D721Med (cell line): Measurements from ENCODE around the gene C11orf86.
"Not testable (repeated sequence)": the region's sequence is repeated elsewhere in the genome, so short reads cannot be mapped to it uniquely, and the experiment has no call there.

ENCODE experiments used
- DNase-seq: peaks from one replicate; pipeline ENCODE4 v3.0.0; 2011; ENCODE audit warnings: low spot score; ENCODE audit not compliant: insufficient read length
- FAIRE-seq: peaks from 2 replicates; lab custom pipeline; 2011; peaks lifted over from hg19 to GRCh38; lab: Jason Lieb, UNC
- CTCF ChIP-seq: IDR thresholded peaks from 2 replicates; pipeline ENCODE4 v1.5.1; 2012; ENCODE audit warnings: mild to moderate bottlenecking, control low read depth; ENCODE audit not compliant: insufficient read depth; ENCODE audit errors: missing control alignments

The C11orf86 gene

GRCh38 chr11:66992041-66992440, 16.9 kb downstream of the C11orf86 start:
- FAIRE-seq (no peak), DNase-seq (no peak)
- TF ChIP-seq CTCF = no peak

- TF ChIP-seq CTCF = no peak
- FAIRE-seq (no peak), DNase-seq (no peak)
These were observed 21.6 kb downstream of the C11orf86 start for GRCh38 chr11:66996609-66997273.

- DNase-seq (no peak), FAIRE-seq (no peak)
- no peak for TF ChIP-seq CTCF
These were observed 24.5 kb downstream of the C11orf86 start for GRCh38 chr11:66999555-66999954.

GRCh38 chr11:67001332-67001731, 26.2 kb downstream of the C11orf86 start:
- FAIRE-seq (no peak), DNase-seq (no peak)
- TF ChIP-seq CTCF = no peak

- no peak for TF ChIP-seq CTCF
- DNase-seq = no peak
- no peak for FAIRE-seq
These were observed 27.3 kb downstream of the C11orf86 start for GRCh38 chr11:67002297-67002913.

GRCh38 chr11:67002921-67003411, 27.9 kb downstream of the C11orf86 start:
- FAIRE-seq = no peak
- no peak for TF ChIP-seq CTCF
- no peak for DNase-seq

- not testable (repeated sequence) for DNase-seq, FAIRE-seq
These were observed 30.1 kb downstream of the C11orf86 start for GRCh38 chr11:67005200-67005599.
